GM12892 (cell line): ENCODE data around the gene GARNL3.

Source experiments
- POLR2A ChIP-seq: IDR thresholded peaks from 2 replicates; pipeline ENCODE4 v1.6.1; 2011; ENCODE audit warnings: low read depth, low read length, control low read depth
- POLR2AphosphoS5 ChIP-seq: IDR thresholded peaks from 2 replicates; pipeline ENCODE4 v1.6.1; 2011; ENCODE audit warnings: low read depth, low read length, control low read depth

DNA sequence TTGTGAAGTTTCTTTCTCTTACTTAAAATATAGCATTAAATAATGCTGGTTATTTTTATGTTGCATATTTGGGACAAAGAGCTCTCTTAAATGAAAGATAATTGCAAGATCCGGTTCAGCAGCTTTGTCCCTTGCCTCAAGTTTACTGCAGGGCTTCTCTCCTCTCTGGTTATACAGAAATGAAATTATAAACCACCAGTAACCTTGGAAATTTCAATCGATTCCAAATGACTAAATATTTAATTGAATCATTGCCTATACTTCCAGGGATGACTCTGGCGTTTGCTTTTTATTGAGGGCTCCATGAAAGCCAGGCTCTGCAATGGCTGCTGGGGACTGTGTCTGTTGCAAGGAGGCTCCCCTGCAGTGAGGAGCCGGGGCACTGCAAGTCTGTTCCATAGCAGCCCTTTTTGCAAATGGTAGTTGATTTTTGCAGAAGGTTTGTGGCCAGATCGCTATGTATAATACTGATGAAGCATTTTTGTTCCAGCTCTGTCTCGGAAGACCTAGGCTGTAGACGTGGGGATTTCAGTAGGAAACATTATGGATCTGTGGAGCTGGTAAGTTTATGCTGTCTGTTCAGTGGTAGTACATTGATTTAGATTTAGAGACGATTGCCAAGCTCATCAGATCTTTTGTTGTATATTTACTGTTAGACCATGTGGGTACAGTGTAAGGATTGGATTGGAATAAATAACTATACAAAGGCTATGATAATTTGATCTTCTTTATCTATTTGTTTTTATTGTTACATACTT is at the start of gene GARNL3:
- no peak for TF ChIP-seq POLR2A
- no peak for TF ChIP-seq POLR2AphosphoS5
